ENCODE measurements around the gene OR1K1.

The OR1K1 gene

GRCh38 chr9:122786338-122786737 lies 13.6 kb upstream of the OR1K1 start:
- TF ChIP-seq EZH2phosphoT487 (IDR thresholded peaks at IDR 0.05; ENCODE audit: borderline replicate concordance, low read length), result no peak
- TF ChIP-seq, protein P1, sequence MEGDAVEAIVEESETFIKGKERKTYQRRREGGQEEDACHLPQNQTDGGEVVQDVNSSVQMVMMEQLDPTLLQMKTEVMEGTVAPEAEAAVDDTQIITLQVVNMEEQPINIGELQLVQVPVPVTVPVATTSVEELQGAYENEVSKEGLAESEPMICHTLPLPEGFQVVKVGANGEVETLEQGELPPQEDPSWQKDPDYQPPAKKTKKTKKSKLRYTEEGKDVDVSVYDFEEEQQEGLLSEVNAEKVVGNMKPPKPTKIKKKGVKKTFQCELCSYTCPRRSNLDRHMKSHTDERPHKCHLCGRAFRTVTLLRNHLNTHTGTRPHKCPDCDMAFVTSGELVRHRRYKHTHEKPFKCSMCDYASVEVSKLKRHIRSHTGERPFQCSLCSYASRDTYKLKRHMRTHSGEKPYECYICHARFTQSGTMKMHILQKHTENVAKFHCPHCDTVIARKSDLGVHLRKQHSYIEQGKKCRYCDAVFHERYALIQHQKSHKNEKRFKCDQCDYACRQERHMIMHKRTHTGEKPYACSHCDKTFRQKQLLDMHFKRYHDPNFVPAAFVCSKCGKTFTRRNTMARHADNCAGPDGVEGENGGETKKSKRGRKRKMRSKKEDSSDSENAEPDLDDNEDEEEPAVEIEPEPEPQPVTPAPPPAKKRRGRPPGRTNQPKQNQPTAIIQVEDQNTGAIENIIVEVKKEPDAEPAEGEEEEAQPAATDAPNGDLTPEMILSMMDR (IDR thresholded peaks at IDR 0.05; ENCODE audit: low read depth, low read length, poor library complexity, severe bottlenecking), result no peak
- Histone ChIP-seq H3K9me3 (ENCODE audit: control insufficient read depth, insufficient read depth, low read length) (no peaks in the 10 kb centered on the region), H3K27ac (ENCODE audit: low read depth, low read length) (no peak overlapping the region), H3K79me2 (ENCODE audit: control insufficient read depth, low read length) (no peaks in the 10 kb centered on the region), H3K36me3 (ENCODE audit: control insufficient read depth, low read length) (no peaks in the 10 kb centered on the region), H3F3A (ENCODE audit: control insufficient read depth, insufficient read depth) (no peaks in the 10 kb centered on the region), H3K9me2 (replicated peaks; ENCODE audit: control insufficient read depth, low read length) (no peaks in the 10 kb centered on the region), H3K27me3 (ENCODE audit: control insufficient read depth, low read length) (no peaks in the 10 kb centered on the region), H4K20me1 (ENCODE audit: control insufficient read depth, insufficient read depth, low read depth, low read length) (no peaks in the 10 kb centered on the region), H3K4me2 (ENCODE audit: low read length) (no peak overlapping the region), H3K4me3 (ENCODE audit: low read length) (no peak overlapping the region), H3K4me1 (ENCODE audit: control insufficient read depth, low read length) (no peaks in the 10 kb centered on the region)

- Histone ChIP-seq H3K79me2 (ENCODE audit: control insufficient read depth, low read length) (no peaks in the 10 kb centered on the region), H3K9me2 (replicated peaks; ENCODE audit: control insufficient read depth, low read length) (no peaks in the 10 kb centered on the region), H3K36me3 (ENCODE audit: control insufficient read depth, low read length) (no peaks in the 10 kb centered on the region), H3K4me1 (ENCODE audit: control insufficient read depth, low read length) (no peaks in the 10 kb centered on the region), H3K4me3 (ENCODE audit: low read length) (no peak within 1 kb of the TSS), H3F3A (ENCODE audit: control insufficient read depth, insufficient read depth) (no peaks in the 10 kb centered on the region), H4K20me1 (ENCODE audit: control insufficient read depth, insufficient read depth, low read depth, low read length) (no peaks in the 10 kb centered on the region), H3K27ac (ENCODE audit: low read depth, low read length) (no peak within 1 kb of the TSS), H3K9me3 (ENCODE audit: control insufficient read depth, insufficient read depth, low read length) (no peaks in the 10 kb centered on the region), H3K4me2 (ENCODE audit: low read length) (no peak within 1 kb of the TSS), H3K27me3 (ENCODE audit: control insufficient read depth, low read length) (no peaks in the 10 kb centered on the region)
- TF ChIP-seq, protein P1 (IDR thresholded peaks at IDR 0.05; ENCODE audit: low read depth, low read length, poor library complexity, severe bottlenecking), result no peak
- no peak for TF ChIP-seq EZH2phosphoT487 (IDR thresholded peaks at IDR 0.05; ENCODE audit: borderline replicate concordance, low read length)
These were observed 11.1 kb upstream of the OR1K1 start, which contains the start of gene OR5C1 for GRCh38 chr9:122788831-122789230. Gene OR5C1 (plus strand): TSS chr9:122788933. CDS start chr9:122788933, 0 bp downstream.

DNA sequence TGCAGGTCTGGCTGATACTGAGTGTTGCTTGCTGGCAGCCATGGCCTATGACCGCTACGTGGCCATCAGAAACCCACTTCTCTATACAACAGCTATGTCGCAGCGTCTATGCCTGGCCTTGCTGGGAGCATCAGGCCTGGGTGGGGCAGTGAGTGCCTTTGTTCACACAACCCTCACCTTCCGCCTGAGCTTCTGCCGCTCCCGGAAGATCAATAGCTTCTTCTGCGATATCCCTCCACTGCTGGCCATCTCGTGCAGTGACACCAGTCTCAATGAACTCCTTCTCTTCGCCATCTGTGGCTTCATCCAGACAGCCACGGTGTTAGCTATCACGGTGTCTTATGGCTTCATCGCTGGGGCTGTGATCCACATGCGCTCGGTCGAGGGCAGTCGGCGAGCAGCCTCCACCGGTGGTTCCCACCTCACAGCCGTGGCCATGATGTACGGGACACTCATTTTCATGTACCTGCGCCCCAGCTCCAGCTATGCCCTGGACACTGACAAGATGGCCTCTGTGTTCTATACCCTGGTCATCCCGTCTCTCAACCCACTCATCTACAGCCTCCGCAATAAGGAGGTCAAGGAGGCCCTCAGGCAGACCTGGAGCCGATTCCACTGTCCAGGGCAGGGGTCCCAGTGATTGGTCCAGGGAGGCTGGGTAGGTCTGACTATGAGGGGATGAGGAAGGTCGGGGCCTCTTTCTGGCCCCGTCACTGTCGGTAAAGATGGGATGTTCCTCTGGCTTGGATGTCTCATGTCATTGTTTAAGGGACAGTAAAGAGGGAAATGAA lies 10.5 kb upstream of the OR1K1 start:
- Histone ChIP-seq H3K4me2 (ENCODE audit: low read length) (no peak overlapping the region), H4K20me1 (ENCODE audit: control insufficient read depth, insufficient read depth, low read depth, low read length) (no peaks in the 10 kb centered on the region), H3K36me3 (ENCODE audit: control insufficient read depth, low read length) (no peaks in the 10 kb centered on the region), H3K9me3 (ENCODE audit: control insufficient read depth, insufficient read depth, low read length) (no peaks in the 10 kb centered on the region), H3K4me3 (ENCODE audit: low read length) (no peak overlapping the region), H3K79me2 (ENCODE audit: control insufficient read depth, low read length) (no peaks in the 10 kb centered on the region), H3K27me3 (ENCODE audit: control insufficient read depth, low read length) (no peaks in the 10 kb centered on the region), H3K9me2 (replicated peaks; ENCODE audit: control insufficient read depth, low read length) (no peaks in the 10 kb centered on the region), H3K4me1 (ENCODE audit: control insufficient read depth, low read length) (no peaks in the 10 kb centered on the region), H3F3A (ENCODE audit: control insufficient read depth, insufficient read depth) (no peaks in the 10 kb centered on the region), H3K27ac (ENCODE audit: low read depth, low read length) (no peak overlapping the region)
- no peak for TF ChIP-seq EZH2phosphoT487 (IDR thresholded peaks at IDR 0.05; ENCODE audit: borderline replicate concordance, low read length)
- TF ChIP-seq, protein P1 (IDR thresholded peaks at IDR 0.05; ENCODE audit: low read depth, low read length, poor library complexity, severe bottlenecking), result no peak
